HG03442 (cell line): ENCODE data around the gene ZEB2.
"Not testable (repeated sequence)": the region's sequence is repeated elsewhere in the genome, so short reads cannot be mapped to it uniquely, and the experiment has no call there.

Experiments used
- ATAC-seq: cut with Tn5 transposase; IDR thresholded peaks from one replicate; pipeline ENCODE4 v1.9.1; 2021; ENCODE audit warnings: mild to moderate bottlenecking, moderate library complexity; ENCODE audit not compliant: unreplicated experiment

ZEB2 gene

GRCh38 chr2:144390424-144391020, 129.4 kb downstream of the ZEB2 start:
- no peak for ATAC-seq

- ATAC-seq: no peak
These were observed 130.0 kb downstream of the ZEB2 start for GRCh38 chr2:144389930-144390311.

- ATAC-seq: no peak
These were observed 130.6 kb downstream of the ZEB2 start for GRCh38 chr2:144389151-144389929.

GRCh38 chr2:144385381-144385780, 134.5 kb downstream of the ZEB2 start:
- no peak for ATAC-seq

GRCh38 chr2:144383571-144384100, 136.3 kb downstream of the ZEB2 start:
- no peak for ATAC-seq

- ATAC-seq: peak; percentile 98
These were observed 137.1 kb downstream of the ZEB2 start for GRCh38 chr2:144382849-144383248.

GRCh38 chr2:144381716-144382115, 138.2 kb downstream of the ZEB2 start:
- ATAC-seq: no peak

- ATAC-seq: no peak
These were observed 140.0 kb downstream of the ZEB2 start for GRCh38 chr2:144379851-144380311.

DNA sequence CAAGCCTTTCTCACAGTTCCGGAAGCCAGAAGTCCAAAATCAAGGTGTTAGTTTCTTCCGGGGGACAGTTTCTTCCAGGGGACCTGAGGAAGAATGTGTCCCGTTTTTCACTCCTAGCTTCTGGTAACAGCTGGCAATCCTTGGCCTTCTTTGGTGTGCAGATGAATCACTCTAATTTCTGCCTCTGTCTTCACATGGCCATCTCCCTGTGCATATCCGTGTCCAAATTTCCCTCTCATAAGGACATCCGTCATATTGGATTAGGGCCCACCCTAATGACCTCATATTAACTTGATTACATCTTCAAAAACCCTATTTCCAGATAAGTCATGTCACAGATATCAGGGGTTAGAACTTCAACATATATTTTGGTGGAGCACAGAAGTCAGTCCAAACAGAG, 141.4 kb downstream of the ZEB2 start:
- no peak for ATAC-seq

DNA sequence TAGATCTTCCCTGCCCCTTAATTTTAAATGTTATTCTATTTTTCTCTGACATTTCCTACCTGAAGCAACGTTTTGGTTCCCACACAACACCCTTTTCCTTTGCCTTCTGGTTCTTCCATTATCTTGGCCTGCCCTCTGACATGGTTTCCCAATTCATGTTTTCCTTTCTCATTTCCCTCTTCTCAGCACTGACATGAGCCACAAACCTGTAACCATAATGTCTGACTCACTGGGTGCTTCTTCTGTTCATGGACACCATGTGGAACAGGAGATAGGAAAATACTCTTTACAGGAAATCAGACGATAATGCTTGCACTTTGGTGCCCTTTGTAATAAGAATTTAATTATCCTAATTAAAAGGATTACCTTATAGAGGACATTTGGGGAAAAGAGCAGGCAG, 142.0 kb downstream of the ZEB2 start:
- no peak for ATAC-seq

DNA sequence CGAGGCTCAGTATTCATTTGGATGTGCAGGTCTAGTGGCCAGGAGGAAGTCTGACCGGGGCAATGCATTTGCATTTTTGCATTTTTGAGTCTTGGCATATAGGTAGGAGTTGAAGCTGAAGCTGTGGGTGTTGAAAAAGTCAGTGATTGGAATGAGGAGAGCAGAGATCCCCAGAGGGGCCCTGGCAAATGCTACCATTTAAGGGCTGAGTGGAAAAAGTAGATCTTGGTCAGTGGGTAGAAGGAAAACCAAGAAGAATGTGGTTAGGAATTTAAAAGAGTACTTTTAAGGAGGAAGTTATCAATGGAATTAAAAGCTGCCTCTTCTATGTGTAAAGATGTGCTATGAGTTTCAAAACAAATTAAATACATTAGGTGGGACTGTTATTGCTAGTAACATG, 143.0 kb downstream of the ZEB2 start:
- no peak for ATAC-seq

DNA sequence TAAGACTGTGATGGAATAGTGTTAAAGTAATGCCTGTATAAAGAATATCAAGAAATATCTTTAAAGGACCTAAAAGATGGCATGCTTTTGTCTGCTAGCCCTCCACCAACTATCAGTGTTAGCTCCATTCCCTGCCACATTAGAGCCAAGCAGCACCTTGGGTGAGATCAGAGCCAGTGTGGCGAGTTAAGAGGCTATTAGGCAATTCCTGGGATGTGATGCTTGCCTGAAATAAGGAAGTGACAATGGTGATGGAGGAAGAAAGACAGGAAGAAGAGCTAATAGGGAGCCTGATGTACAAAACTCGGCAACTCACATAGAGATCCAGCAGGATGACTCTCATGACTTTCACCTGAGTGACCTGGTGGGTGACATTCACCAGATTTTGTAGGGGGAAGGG, 143.5 kb downstream of the ZEB2 start:
- ATAC-seq: no peak

GRCh38 chr2:144374163-144374661, 145.7 kb downstream of the ZEB2 start:
- peak; percentile 71 for ATAC-seq

- no peak for ATAC-seq
These were observed 147.4 kb downstream of the ZEB2 start for GRCh38 chr2:144372410-144373080.

DNA sequence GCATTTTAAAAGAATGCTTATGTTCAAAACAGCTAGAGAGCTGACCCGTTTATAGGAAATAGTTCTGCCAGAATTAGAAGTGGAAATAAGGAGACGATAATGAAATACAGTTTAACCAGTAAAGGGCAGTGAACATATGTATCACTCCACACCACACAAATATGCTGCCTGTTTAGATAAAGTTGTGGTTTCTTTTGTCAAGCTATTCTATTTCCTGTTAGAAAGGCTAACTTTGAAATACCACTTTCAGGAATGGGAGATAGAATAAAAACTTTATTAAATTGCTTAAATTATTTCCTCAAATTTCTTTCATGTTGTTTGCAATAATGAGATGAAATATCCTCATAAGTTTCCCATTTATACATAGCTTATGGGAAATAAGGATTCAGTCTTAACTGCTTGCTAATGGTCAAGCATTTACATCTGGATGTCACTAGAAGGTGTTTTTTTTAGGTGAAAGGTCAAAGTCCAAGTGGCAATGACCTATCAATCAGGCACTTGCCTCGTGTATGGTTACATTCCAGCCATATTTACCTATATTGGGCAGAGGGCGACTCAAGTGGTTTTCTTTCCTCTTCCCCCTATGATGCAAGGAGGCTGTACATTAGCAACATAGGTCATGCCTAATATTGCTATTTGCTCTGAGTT, 148.9 kb downstream of the ZEB2 start:
- no peak for ATAC-seq

- ATAC-seq: no peak
These were observed 150.5 kb downstream of the ZEB2 start for GRCh38 chr2:144369416-144369815.

DNA sequence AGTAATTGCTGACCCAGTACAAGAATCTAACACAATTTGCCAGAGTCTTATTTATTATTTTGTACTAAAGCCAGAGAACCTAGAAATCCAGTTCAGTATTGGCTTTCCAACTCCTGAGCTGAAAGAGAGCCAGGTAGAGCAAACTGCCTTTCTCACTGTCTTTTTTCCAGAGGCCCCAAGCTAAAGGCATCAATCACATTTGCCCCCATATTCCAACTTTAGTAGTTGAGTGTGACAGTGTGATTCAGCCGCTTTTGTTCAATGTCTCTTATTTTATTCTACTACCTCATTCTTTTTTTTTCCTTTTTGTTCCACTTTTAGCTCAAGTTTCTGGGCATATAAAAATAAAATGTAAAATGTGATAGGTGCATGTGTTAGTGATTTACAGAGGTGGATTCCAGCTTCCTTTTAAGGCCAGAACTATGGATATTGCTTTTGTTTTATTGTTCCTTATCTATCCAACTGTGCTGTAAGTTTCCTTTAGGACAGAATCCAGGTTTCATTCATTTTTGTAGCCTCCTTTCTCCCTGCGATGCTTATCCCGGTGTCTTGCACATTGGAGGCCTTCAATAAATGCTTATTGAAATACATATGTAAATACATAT, 153.0 kb downstream of the ZEB2 start:
- ATAC-seq: no peak

GRCh38 chr2:144364944-144365738, 154.8 kb downstream of the ZEB2 start:
- peak; percentile 95 for ATAC-seq

GRCh38 chr2:144364247-144364646, 155.7 kb downstream of the ZEB2 start:
- ATAC-seq: not testable (repeated sequence)

- no peak for ATAC-seq
These were observed 157.5 kb downstream of the ZEB2 start for GRCh38 chr2:144362401-144362800.
